T-helper 1 cell treated with Interleukin-12 subunit alpha and Interleukin-12 subunit beta and Interleukin-4 antibody, amounts not matched to agents 30 μg/mL and 1 μg/mL, for 36 hours (primary cell): ENCODE results near the gene RGS21.
"Not testable (repeated sequence)": the region's sequence is repeated elsewhere in the genome, so short reads cannot be mapped to it uniquely, and the experiment has no call there.

Experiments
- H3K27ac Mint-ChIP-seq: one replicate; pipeline ENCODE4 v1.8.0; 2021; ENCODE audit warnings: mild to moderate bottlenecking, mixed read lengths
- H3K27me3 Mint-ChIP-seq: one replicate; pipeline ENCODE4 v1.8.0; 2021; ENCODE audit warnings: low read depth, mixed read lengths
- H3K36me3 Mint-ChIP-seq: one replicate; pipeline ENCODE4 v1.8.0; 2021; ENCODE audit warnings: low read depth, mixed read lengths
- H3K4me1 Mint-ChIP-seq: one replicate; pipeline ENCODE4 v1.8.0; 2021; ENCODE audit warnings: low read depth, mixed read lengths
- H3K4me3 Mint-ChIP-seq: one replicate; pipeline ENCODE4 v1.8.0; 2021; ENCODE audit warnings: mild to moderate bottlenecking, moderate library complexity, mixed read lengths
- H3K9me3 Mint-ChIP-seq: one replicate; pipeline ENCODE4 v1.8.0; 2021; ENCODE audit warnings: mixed read lengths

RGS21 gene

GRCh38 chr1:192316942-192317450 is at the start of gene RGS21:
Gene RGS21, plus strand, starts transcription at chr1:192316992. Its CDS starts 26,045 bp downstream, at chr1:192343037.
- H3K27me3 Mint-ChIP-seq, result no peaks in the 10 kb centered on the region
- no peak within 1 kb of the TSS for H3K27ac Mint-ChIP-seq
- no peaks in the 10 kb centered on the region for H3K9me3 Mint-ChIP-seq
- H3K4me3 Mint-ChIP-seq, result no peak within 1 kb of the TSS
- no peaks in the 10 kb centered on the region for H3K4me1 Mint-ChIP-seq
- no peaks in the 10 kb centered on the region for H3K36me3 Mint-ChIP-seq

GRCh38 chr1:192268468-192269052 is 48.2 kb upstream of the RGS21 start:
- Mint-ChIP-seq H3K36me3 (no peaks in the 10 kb centered on the region), H3K4me1 (no peaks in the 10 kb centered on the region), H3K27ac (no peak overlapping the region), H3K27me3 (no peaks in the 10 kb centered on the region), H3K9me3 (no peaks in the 10 kb centered on the region), H3K4me3 (no peak overlapping the region)

- H3K27ac Mint-ChIP-seq, result no peak overlapping the region
- H3K4me3 Mint-ChIP-seq, result no peak overlapping the region
- H3K36me3 Mint-ChIP-seq, result no peaks in the 10 kb centered on the region
- no peaks in the 10 kb centered on the region for H3K27me3 Mint-ChIP-seq
- no peaks in the 10 kb centered on the region for H3K4me1 Mint-ChIP-seq
- H3K9me3 Mint-ChIP-seq, result no peaks in the 10 kb centered on the region
Measured at GRCh38 chr1:192270398-192270797, 46.4 kb upstream of the RGS21 start.

- H3K4me1 Mint-ChIP-seq, result no peaks in the 10 kb centered on the region
- H3K36me3 Mint-ChIP-seq, result no peaks in the 10 kb centered on the region
- no peaks in the 10 kb centered on the region for H3K9me3 Mint-ChIP-seq
- no peak overlapping the region for H3K27ac Mint-ChIP-seq
- H3K27me3 Mint-ChIP-seq, result no peaks in the 10 kb centered on the region
- no peak overlapping the region for H3K4me3 Mint-ChIP-seq
Measured at GRCh38 chr1:192272732-192273131, 44.1 kb upstream of the RGS21 start.

- Mint-ChIP-seq H3K36me3 (no peaks in the 10 kb centered on the region), H3K4me1 (no peaks in the 10 kb centered on the region), H3K27me3 (no peaks in the 10 kb centered on the region), H3K9me3 (no peaks in the 10 kb centered on the region), H3K4me3 (no peak overlapping the region), H3K27ac (no peak overlapping the region)
Measured at GRCh38 chr1:192274588-192274987, 42.2 kb upstream of the RGS21 start.

- Mint-ChIP-seq H3K4me3 (no peak overlapping the region), H3K27ac (no peak overlapping the region), H3K4me1 (no peaks in the 10 kb centered on the region)
Measured at GRCh38 chr1:192277635-192278034, 39.2 kb upstream of the RGS21 start.

GRCh38 chr1:192284927-192285326 is 31.9 kb upstream of the RGS21 start:
- H3K27ac Mint-ChIP-seq, result no peak overlapping the region
- H3K9me3 Mint-ChIP-seq, result peaks cover 6% of the 10 kb centered on the region
- no peaks in the 10 kb centered on the region for H3K4me1 Mint-ChIP-seq
- H3K27me3 Mint-ChIP-seq, result no peaks in the 10 kb centered on the region
- no peak overlapping the region for H3K4me3 Mint-ChIP-seq
- no peaks in the 10 kb centered on the region for H3K36me3 Mint-ChIP-seq

More at GRCh38 chr1:192277635-192278034, 39.2 kb upstream of the RGS21 start:
- Mint-ChIP-seq H3K36me3 (no peaks in the 10 kb centered on the region), H3K27me3 (no peaks in the 10 kb centered on the region), H3K9me3 (peaks cover under 1% of the 10 kb centered on the region)

GRCh38 chr1:192303029-192303428 is 13.8 kb upstream of the RGS21 start:
- no peak overlapping the region for H3K27ac Mint-ChIP-seq
- H3K9me3 Mint-ChIP-seq, result peaks cover 3% of the 10 kb centered on the region
- H3K36me3 Mint-ChIP-seq, result no peaks in the 10 kb centered on the region
- H3K4me3 Mint-ChIP-seq, result no peak overlapping the region
- H3K27me3 Mint-ChIP-seq, result no peaks in the 10 kb centered on the region
- no peaks in the 10 kb centered on the region for H3K4me1 Mint-ChIP-seq

- not testable (repeated sequence) for H3K4me3 Mint-ChIP-seq, H3K9me3 Mint-ChIP-seq, H3K27ac Mint-ChIP-seq, H3K36me3 Mint-ChIP-seq, H3K4me1 Mint-ChIP-seq, H3K27me3 Mint-ChIP-seq
Measured at GRCh38 chr1:192308314-192308713, 8.5 kb upstream of the RGS21 start.

- Mint-ChIP-seq H3K9me3 (peaks cover 5% of the 10 kb centered on the region), H3K4me1 (no peaks in the 10 kb centered on the region), H3K4me3 (no peak overlapping the region), H3K27ac (no peak overlapping the region), H3K36me3 (no peaks in the 10 kb centered on the region), H3K27me3 (no peaks in the 10 kb centered on the region)
Measured at GRCh38 chr1:192311281-192311680, 5.5 kb upstream of the RGS21 start.

GRCh38 chr1:192327997-192328396 is 11.2 kb downstream of the RGS21 start:
- Mint-ChIP-seq H3K4me3 (no peak overlapping the region), H3K27ac (no peak overlapping the region), H3K27me3 (no peaks in the 10 kb centered on the region), H3K9me3 (no peaks in the 10 kb centered on the region), H3K36me3 (no peaks in the 10 kb centered on the region), H3K4me1 (no peaks in the 10 kb centered on the region)

- Mint-ChIP-seq H3K4me3 (no peak overlapping the region), H3K27ac (no peak overlapping the region), H3K4me1 (no peaks in the 10 kb centered on the region), H3K36me3 (no peaks in the 10 kb centered on the region), H3K27me3 (no peaks in the 10 kb centered on the region), H3K9me3 (no peaks in the 10 kb centered on the region)
Measured at GRCh38 chr1:192342842-192343241, 26.1 kb downstream of the RGS21 start.

- no peak overlapping the region for H3K27ac Mint-ChIP-seq
- H3K4me3 Mint-ChIP-seq, result no peak overlapping the region
Measured at GRCh38 chr1:192343344-192343743, 26.6 kb downstream of the RGS21 start.

GRCh38 chr1:192349314-192349713 is 32.5 kb downstream of the RGS21 start:
- H3K36me3 Mint-ChIP-seq, result no peaks in the 10 kb centered on the region
- H3K4me3 Mint-ChIP-seq, result no peak overlapping the region
- no peaks in the 10 kb centered on the region for H3K4me1 Mint-ChIP-seq
- H3K9me3 Mint-ChIP-seq, result no peaks in the 10 kb centered on the region
- no peak overlapping the region for H3K27ac Mint-ChIP-seq
- no peaks in the 10 kb centered on the region for H3K27me3 Mint-ChIP-seq

More at GRCh38 chr1:192343344-192343743, 26.6 kb downstream of the RGS21 start:
- H3K4me1 Mint-ChIP-seq, result no peaks in the 10 kb centered on the region
- H3K27me3 Mint-ChIP-seq, result no peaks in the 10 kb centered on the region
- H3K36me3 Mint-ChIP-seq, result no peaks in the 10 kb centered on the region
- H3K9me3 Mint-ChIP-seq, result no peaks in the 10 kb centered on the region

GRCh38 chr1:192350356-192350755 is 33.6 kb downstream of the RGS21 start:
- H3K27ac Mint-ChIP-seq, result no peak overlapping the region
- H3K27me3 Mint-ChIP-seq, result no peaks in the 10 kb centered on the region
- H3K9me3 Mint-ChIP-seq, result no peaks in the 10 kb centered on the region
- no peak overlapping the region for H3K4me3 Mint-ChIP-seq
- no peaks in the 10 kb centered on the region for H3K4me1 Mint-ChIP-seq
- no peaks in the 10 kb centered on the region for H3K36me3 Mint-ChIP-seq

GRCh38 chr1:192351550-192351949 is 34.8 kb downstream of the RGS21 start:
- no peak overlapping the region for H3K27ac Mint-ChIP-seq
- no peak overlapping the region for H3K4me3 Mint-ChIP-seq
- H3K9me3 Mint-ChIP-seq, result no peaks in the 10 kb centered on the region
- no peaks in the 10 kb centered on the region for H3K27me3 Mint-ChIP-seq
- no peaks in the 10 kb centered on the region for H3K4me1 Mint-ChIP-seq
- no peaks in the 10 kb centered on the region for H3K36me3 Mint-ChIP-seq
